ENCODE results near the gene GPR32.

The GPR32 gene

DNA sequence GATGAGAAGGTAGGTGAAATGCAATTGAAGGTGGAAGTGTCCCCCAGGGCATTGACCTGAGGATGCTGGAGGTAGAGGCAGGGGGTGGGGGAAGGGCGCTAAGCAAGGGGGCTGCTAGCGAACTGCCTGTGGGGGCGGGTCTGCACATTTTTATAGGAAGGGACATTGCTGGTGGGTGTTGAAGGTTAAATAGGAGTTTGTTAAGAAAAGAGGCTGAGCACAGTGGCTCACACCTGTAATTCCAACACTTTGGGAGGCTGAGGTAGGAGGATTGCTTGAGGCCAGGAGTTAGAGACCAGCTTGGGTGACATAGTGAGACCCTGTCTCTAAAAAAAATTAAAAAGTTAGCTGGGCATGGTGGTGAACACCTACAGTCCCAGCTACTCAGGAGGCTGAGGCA, 14.4 kb downstream of the GPR32 start:
- Histone ChIP-seq H3K4me3 (ENCODE audit: low read depth, low read length) (no peak overlapping the region), H3K4me1 (ENCODE audit: control insufficient read depth, insufficient read depth, low read length) (peaks cover 8% of the 10 kb centered on the region; the same call in 1 of the 2 replicates), H3K36me3 (ENCODE audit: control insufficient read depth, insufficient read depth, low read length) (no peaks in the 10 kb centered on the region), H3K9ac (ENCODE audit: low read length) (no peak overlapping the region), H3K9me3 (ENCODE audit: control insufficient read depth, insufficient read depth, low read depth, low read length) (no peaks in the 10 kb centered on the region), H3K27me3 (ENCODE audit: control insufficient read depth, insufficient read depth, low read length) (peaks cover 19% of the 10 kb centered on the region), H3K27ac (ENCODE audit: low read depth, low read length) (no peak overlapping the region)

DNA sequence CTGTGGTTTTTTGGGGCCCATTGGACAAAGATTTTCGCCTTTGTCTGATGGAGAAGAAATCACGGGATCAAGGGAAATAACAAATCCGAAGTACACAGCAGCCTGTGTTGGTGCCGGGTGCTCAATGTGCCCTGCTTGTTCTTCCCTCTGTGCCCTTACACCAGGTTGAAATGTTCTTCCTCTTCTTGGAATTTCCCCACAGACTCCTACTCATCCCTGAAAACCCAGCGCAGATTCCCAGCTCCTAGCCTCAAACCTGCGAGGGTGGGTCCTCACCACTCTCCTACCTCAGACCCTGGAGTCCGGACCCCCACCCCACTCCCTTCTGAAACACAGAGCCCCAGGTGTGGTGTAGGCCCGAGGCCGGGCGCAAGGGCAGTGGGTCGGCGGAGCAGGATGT, 15.1 kb downstream of the GPR32 start:
- H3K4me1 ChIP-seq (ENCODE audit: control insufficient read depth, insufficient read depth, low read length): 0 out of 2 replicates have a peak, but pooled peaks cover 5% of the 10 kb centered on the region
- H3K27me3 ChIP-seq (ENCODE audit: control insufficient read depth, insufficient read depth, low read length): peaks cover 13% of the 10 kb centered on the region
- no peak overlapping the region for H3K4me3 ChIP-seq (ENCODE audit: low read depth, low read length)
- no peak overlapping the region for H3K27ac ChIP-seq (ENCODE audit: low read depth, low read length)
- H3K9me3 ChIP-seq (ENCODE audit: control insufficient read depth, insufficient read depth, low read depth, low read length): no peaks in the 10 kb centered on the region
- no peak overlapping the region for H3K9ac ChIP-seq (ENCODE audit: low read length)
- no peaks in the 10 kb centered on the region for H3K36me3 ChIP-seq (ENCODE audit: control insufficient read depth, insufficient read depth, low read length)

DNA sequence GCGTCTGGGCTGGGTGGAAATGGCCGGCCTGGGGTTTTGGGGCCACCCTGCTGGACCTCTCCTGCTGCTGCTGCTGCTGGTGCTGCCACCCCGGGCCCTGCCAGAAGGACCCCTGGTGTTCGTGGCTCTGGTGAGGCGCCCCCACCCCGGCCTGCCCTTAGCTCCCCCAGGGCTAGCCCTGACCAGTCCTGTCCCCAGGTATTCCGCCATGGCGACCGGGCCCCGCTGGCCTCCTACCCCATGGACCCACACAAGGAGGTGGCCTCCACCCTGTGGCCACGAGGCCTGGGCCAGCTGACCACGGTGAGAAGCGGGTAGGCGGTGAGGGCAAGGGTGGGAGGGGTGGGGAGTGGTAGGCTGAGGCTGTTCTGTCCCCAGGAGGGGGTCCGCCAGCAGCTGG, 20.1 kb downstream of the GPR32 start, which contains the start of gene ACP4:
TSS of gene ACP4 (plus strand) at position 20 of the 400 bp plus-strand sequence. CDS start at position 20, 0 bp downstream.
- Histone ChIP-seq H3K9ac (ENCODE audit: low read length) (no peak within 1 kb of the TSS), H3K27ac (ENCODE audit: low read depth, low read length) (no peak within 1 kb of the TSS), H3K36me3 (ENCODE audit: control insufficient read depth, insufficient read depth, low read length) (peaks cover 4% of the 10 kb centered on the region; the same call in 1 of the 2 replicates), H3K4me1 (ENCODE audit: control insufficient read depth, insufficient read depth, low read length) (peaks cover 8% of the 10 kb centered on the region; the same call in 1 of the 2 replicates), H3K9me3 (ENCODE audit: control insufficient read depth, insufficient read depth, low read depth, low read length) (no peaks in the 10 kb centered on the region), H3K27me3 (ENCODE audit: control insufficient read depth, insufficient read depth, low read length) (no peaks in the 10 kb centered on the region), H3K4me3 (ENCODE audit: low read depth, low read length) (no peak within 1 kb of the TSS)

DNA sequence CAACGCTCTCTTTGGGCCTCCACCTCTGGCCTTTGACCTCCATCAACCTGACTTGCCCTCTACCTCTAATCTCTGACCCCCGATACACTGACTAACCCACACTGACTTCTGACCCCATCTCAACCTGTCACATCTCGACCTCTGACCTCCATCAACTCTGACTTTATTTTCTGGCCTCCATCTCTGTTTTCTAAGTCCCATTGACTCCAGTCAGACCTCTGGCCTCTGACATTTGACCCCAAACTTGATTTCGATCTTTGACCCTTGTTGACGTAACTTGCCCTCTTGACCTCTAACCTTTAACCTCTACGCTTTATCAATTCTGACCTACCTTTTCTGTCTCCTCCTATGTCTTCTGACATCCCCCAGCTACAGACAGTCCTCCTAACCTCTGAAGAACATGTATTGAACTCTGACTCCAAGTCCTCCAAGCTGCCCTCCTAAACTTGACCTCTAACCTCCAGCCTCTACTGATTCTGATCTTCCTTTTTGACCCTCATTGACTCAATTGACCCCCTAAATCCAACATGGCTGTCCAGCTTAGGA, 20.7 kb downstream of the GPR32 start:
- Histone ChIP-seq H3K27ac (ENCODE audit: low read depth, low read length) (no peak overlapping the region), H3K27me3 (ENCODE audit: control insufficient read depth, insufficient read depth, low read length) (no peaks in the 10 kb centered on the region), H3K4me3 (ENCODE audit: low read depth, low read length) (no peak overlapping the region), H3K9me3 (ENCODE audit: control insufficient read depth, insufficient read depth, low read depth, low read length) (no peaks in the 10 kb centered on the region), H3K36me3 (ENCODE audit: control insufficient read depth, insufficient read depth, low read length) (peaks cover 9% of the 10 kb centered on the region; the same call in 1 of the 2 replicates), H3K4me1 (ENCODE audit: control insufficient read depth, insufficient read depth, low read length) (peaks cover 8% of the 10 kb centered on the region; the same call in 1 of the 2 replicates), H3K9ac (ENCODE audit: low read length) (no peak overlapping the region)

DNA sequence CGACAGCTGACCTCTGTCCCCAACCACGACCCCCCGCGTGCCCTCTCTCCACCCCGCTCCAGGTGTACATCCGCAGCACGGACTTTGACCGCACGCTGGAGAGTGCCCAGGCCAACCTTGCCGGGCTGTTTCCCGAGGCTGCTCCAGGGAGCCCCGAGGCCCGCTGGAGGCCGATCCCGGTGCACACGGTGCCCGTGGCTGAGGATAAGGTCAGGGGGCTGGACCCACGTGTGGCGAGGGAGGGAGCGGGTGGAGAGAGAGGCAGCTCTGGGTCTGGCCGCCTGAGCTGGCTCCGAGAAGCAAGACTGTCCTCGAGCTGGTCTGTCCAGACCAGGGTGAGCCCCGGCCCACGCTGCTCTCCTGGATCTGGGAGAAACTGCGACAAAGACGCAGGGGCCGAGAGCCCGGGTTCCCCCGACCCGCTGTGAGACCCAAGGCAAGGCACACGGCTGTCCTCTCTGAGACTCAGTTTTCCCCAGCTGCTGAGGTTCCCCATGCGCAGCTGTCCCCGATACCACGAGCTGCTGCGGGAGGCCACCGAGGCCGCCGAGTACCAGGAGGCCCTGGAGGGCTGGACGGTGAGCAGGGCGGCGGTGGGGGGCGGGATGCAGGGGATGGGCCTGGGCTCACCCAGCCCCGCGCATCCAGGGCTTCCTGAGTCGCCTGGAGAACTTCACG, 21.5 kb downstream of the GPR32 start:
- Histone ChIP-seq H3K27me3 (ENCODE audit: control insufficient read depth, insufficient read depth, low read length) (no peaks in the 10 kb centered on the region), H3K4me3 (ENCODE audit: low read depth, low read length) (no peak overlapping the region), H3K27ac (ENCODE audit: low read depth, low read length) (no peak overlapping the region), H3K9ac (ENCODE audit: low read length) (no peak overlapping the region), H3K36me3 (ENCODE audit: control insufficient read depth, insufficient read depth, low read length) (peaks cover 15% of the 10 kb centered on the region; the same call in 1 of the 2 replicates), H3K9me3 (ENCODE audit: control insufficient read depth, insufficient read depth, low read depth, low read length) (no peaks in the 10 kb centered on the region), H3K4me1 (ENCODE audit: control insufficient read depth, insufficient read depth, low read length) (peaks cover 8% of the 10 kb centered on the region; the same call in 1 of the 2 replicates)

DNA sequence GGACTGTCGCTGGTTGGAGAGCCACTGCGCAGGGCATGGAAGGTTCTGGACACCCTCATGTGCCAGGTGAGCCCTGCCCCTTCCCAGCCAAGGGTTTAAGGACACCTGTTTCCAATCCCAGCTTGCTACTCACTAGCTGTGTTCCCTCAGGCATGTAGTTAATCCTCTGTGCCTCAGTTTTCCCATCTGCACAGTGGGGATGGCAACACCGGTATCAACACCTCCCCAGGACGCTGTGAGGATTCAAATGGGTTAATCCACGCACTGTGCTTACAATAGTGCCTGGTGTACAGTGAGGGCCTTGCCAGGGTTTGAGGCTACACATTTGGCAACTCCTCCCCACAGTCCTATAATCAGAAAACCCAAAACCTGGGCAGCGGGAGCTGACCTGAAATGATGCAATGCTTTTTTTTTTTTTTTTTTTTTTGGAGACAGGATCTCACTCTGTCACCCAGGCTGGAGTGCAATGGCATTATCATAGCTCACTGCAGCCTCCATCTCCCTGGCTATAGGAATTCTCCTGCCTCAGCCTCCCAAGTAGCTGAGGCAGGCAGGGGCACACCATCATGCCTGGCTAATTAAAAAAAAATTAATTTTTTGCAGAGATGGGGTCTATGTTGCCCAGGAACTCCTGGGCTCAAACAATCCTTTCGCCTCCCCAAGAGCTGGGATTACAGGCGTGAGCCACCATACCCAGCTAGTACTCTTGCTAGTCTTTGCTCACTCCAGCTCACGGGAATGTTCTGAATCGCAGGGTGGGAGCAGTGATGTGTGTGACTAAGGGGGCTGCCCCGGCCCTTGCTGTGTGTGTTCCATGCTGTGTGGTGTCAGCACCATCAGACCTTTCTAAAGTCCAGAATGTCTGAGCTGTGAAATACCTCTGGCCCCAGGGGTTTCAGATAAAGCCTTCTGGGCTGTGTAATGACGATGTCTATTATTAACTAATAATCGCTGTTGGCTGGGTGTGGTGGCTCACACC, 22.3 kb downstream of the GPR32 start:
- Histone ChIP-seq H3K36me3 (ENCODE audit: control insufficient read depth, insufficient read depth, low read length) (peaks cover 22% of the 10 kb centered on the region), H3K9ac (ENCODE audit: low read length) (no peak overlapping the region), H3K27ac (ENCODE audit: low read depth, low read length) (no peak overlapping the region)

DNA sequence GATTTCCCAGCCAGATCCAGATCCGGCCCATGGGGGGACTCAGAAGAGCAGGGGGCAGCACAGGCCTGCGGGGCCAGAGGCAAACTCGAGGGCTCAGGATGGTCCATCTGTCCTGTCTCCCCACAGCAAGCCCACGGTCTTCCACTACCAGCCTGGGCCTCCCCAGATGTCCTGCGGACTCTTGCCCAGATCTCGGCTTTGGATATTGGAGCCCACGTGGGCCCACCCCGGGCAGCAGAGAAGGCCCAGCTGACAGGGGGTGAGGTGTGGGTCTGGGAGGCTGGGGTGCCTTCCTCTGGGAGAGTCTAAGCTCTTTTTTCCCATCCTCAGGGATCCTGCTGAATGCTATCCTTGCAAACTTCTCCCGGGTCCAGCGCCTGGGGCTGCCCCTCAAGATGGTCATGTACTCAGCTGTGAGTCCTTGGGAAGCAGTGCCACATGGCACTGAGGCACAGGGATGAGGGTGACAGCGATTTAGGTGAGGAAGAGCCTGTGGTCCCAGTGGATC, 23.3 kb downstream of the GPR32 start:
- Histone ChIP-seq H3K4me1 (ENCODE audit: control insufficient read depth, insufficient read depth, low read length) (peaks cover 8% of the 10 kb centered on the region; the same call in 1 of the 2 replicates), H3K27me3 (ENCODE audit: control insufficient read depth, insufficient read depth, low read length) (no peaks in the 10 kb centered on the region), H3K36me3 (ENCODE audit: control insufficient read depth, insufficient read depth, low read length) (peaks cover 33% of the 10 kb centered on the region), H3K4me3 (ENCODE audit: low read depth, low read length) (no peak overlapping the region), H3K9me3 (ENCODE audit: control insufficient read depth, insufficient read depth, low read depth, low read length) (no peaks in the 10 kb centered on the region), H3K9ac (ENCODE audit: low read length) (no peak overlapping the region), H3K27ac (ENCODE audit: low read depth, low read length) (no peak overlapping the region)

More for the DNA sequence above, 22.3 kb downstream of the GPR32 start:
- Histone ChIP-seq H3K4me3 (ENCODE audit: low read depth, low read length) (no peak overlapping the region), H3K4me1 (ENCODE audit: control insufficient read depth, insufficient read depth, low read length) (peaks cover 8% of the 10 kb centered on the region; the same call in 1 of the 2 replicates), H3K27me3 (ENCODE audit: control insufficient read depth, insufficient read depth, low read length) (no peaks in the 10 kb centered on the region), H3K9me3 (ENCODE audit: control insufficient read depth, insufficient read depth, low read depth, low read length) (no peaks in the 10 kb centered on the region)

DNA sequence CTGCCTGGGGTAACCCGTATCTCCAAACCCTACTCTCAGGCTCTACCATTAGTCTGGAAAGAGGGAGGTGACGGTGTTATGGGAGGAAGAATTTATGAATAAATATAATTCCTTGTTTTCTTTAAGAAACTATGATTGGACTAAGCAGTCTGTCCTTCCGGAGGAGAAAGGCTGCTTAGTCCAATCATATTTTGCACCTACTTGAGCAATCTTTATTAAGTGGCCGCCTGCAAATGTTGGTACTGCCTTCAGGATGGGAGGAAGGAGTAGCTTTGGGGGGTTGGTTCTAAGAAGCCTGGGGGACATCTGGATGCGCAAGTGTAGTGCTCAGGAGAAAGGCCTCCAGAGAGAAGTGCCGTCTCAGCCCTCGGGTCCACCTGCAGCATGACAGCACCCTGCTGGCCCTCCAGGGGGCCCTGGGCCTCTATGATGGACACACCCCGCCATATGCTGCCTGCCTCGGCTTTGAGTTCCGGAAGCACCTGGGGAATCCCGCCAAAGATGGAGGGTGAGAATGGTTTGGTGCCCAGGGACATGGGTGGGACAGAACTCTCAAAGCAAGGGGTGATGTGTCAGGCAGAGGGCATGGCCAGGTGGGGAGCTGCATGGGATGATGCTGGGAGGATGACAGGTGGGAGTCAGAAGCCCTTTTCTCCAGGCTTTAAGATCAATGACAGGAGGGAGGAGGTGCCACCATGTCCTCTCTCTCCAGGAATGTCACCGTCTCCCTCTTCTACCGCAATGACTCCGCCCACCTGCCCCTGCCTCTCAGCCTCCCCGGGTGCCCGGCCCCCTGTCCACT, 24.0 kb downstream of the GPR32 start:
- H3K36me3 ChIP-seq (ENCODE audit: control insufficient read depth, insufficient read depth, low read length): peaks cover 39% of the 10 kb centered on the region
- H3K9me3 ChIP-seq (ENCODE audit: control insufficient read depth, insufficient read depth, low read depth, low read length): no peaks in the 10 kb centered on the region
- no peaks in the 10 kb centered on the region for H3K27me3 ChIP-seq (ENCODE audit: control insufficient read depth, insufficient read depth, low read length)
- H3K4me1 ChIP-seq (ENCODE audit: control insufficient read depth, insufficient read depth, low read length): peaks cover 8% of the 10 kb centered on the region; the same call in 1 of the 2 replicates
- H3K4me3 ChIP-seq (ENCODE audit: low read depth, low read length): no peak overlapping the region
- H3K27ac ChIP-seq (ENCODE audit: low read depth, low read length): no peak overlapping the region
- no peak overlapping the region for H3K9ac ChIP-seq (ENCODE audit: low read length)

DNA sequence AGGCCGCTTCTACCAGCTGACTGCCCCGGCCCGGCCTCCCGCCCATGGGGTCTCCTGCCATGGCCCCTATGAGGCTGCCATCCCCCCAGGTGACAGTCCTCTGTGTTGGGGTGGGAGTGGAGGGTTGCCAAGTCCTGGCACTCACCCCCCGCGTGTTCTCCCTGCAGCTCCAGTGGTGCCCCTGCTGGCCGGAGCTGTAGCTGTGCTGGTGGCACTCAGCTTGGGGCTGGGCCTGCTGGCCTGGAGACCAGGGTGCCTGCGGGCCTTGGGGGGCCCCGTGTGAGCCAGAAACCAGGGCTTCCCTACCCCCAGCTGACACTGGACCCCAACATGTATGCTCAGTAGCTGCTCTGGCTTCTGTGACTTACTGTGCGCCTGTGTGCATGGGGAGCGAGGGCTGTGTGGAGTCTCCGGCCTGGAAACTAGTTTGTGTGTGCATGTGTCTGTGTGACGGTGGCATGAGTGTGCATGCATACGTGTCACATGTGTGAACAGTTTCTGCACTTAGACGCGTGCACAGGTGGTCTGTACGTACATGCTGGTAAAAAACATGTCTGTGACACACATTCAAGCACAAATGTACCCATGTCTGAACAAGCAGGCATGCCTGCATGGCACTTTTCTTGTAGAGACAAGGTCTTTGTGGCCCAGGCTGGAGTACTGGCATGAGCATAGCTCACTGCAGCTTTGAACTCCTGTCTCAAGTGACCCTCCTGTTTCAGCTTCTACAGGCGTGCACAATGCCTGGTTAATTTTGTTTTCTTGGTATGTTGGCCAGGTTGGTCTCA, 24.8 kb downstream of the GPR32 start:
- Histone ChIP-seq H3K27ac (ENCODE audit: low read depth, low read length) (no peak overlapping the region), H3K4me3 (ENCODE audit: low read depth, low read length) (no peak overlapping the region), H3K27me3 (ENCODE audit: control insufficient read depth, insufficient read depth, low read length) (no peaks in the 10 kb centered on the region), H3K9me3 (ENCODE audit: control insufficient read depth, insufficient read depth, low read depth, low read length) (no peaks in the 10 kb centered on the region), H3K4me1 (ENCODE audit: control insufficient read depth, insufficient read depth, low read length) (peaks cover 8% of the 10 kb centered on the region; the same call in 1 of the 2 replicates), H3K9ac (ENCODE audit: low read length) (no peak overlapping the region), H3K36me3 (ENCODE audit: control insufficient read depth, insufficient read depth, low read length) (peaks cover 47% of the 10 kb centered on the region)
